ENCODE data around the gene ASCL3. TPM values are rescaled to one million over a fixed set of nuclear protein-coding genes. Genes with fewer than 3 reads are reported as not detected.

Gene ASCL3
- total and polyA plus RNA-seq, 2 of the 8 experiments (the other 6 are each of a cell fraction or from before 2014, with no cell fraction given): not detected

- TF ChIP-seq CHD7 (IDR thresholded peaks at IDR 0.05; ENCODE audit: insufficient replicate concordance, low read length) (no peak), RNF2 (IDR thresholded peaks at IDR 0.05; ENCODE audit: borderline replicate concordance, low read depth, low read length, missing control alignments, poor library complexity, severe bottlenecking) (no peak), PHF8 (conservative IDR thresholded peaks at IDR 0.05; ENCODE audit: low read depth, low read length) (no peak), CTCF (IDR thresholded peaks at IDR 0.05; ENCODE audit: control extremely low read depth in 1 of 3, insufficient read depth in 1 of 3, low read depth in 1 of 3, low read length in 3 of 3) (no peak), SP1 (IDR thresholded peaks at IDR 0.05; ENCODE audit: low read depth, low read length) (no peak), KDM4A (IDR thresholded peaks at IDR 0.05; ENCODE audit: low read depth, low read length, severe bottlenecking) (no peak), NANOG (IDR thresholded peaks at IDR 0.05; ENCODE audit: insufficient read depth, low read depth, low read length, poor library complexity, severe bottlenecking) (no peak), CBX8 (IDR thresholded peaks at IDR 0.05; ENCODE audit: borderline replicate concordance, low read depth, low read length) (no peak)
Measured at GRCh38 chr11:8927233-8927632, 15.6 kb downstream of the ASCL3 start (continued).

Data from H1 (cell line).